Stimulated activated CD8-positive, alpha-beta memory T cell treated with anti-CD3 and anti-CD28 coated beads, Interleukin-4, amount 100 ng/mL, for 48 hours (primary cell): ENCODE data around the gene LTBP3.
"Not testable (repeated sequence)": the region's sequence is repeated elsewhere in the genome, so short reads cannot be mapped to it uniquely, and the experiment has no call there.

Source experiments
- DNase-seq: peaks from one replicate; pipeline ENCODE4 v3.0.0-alpha.2; 2020

Gene LTBP3

DNA sequence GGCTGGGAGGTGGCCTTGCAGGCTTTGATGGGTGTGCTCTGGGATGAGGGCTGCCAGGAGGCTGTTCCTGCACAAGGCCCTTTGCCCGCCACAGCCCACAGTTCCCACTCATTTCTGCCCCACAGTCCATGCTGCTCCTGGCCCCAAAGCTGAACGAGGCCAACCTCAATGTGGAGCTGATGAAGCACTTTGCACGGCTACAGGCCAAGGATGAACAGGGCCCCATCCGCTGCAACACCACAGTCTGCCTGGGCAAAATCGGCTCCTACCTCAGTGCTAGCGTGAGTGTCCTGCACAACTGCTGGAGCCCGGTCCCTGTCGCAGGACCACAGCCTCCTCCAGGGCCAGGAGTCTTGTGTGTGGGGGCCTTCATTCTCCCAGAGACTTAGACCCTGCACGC lies 23.1 kb downstream of the LTBP3 start:
- DNase-seq, result no peak

GRCh38 chr11:65532388-65533064 lies 25.6 kb downstream of the LTBP3 start:
- no peak for DNase-seq

DNA sequence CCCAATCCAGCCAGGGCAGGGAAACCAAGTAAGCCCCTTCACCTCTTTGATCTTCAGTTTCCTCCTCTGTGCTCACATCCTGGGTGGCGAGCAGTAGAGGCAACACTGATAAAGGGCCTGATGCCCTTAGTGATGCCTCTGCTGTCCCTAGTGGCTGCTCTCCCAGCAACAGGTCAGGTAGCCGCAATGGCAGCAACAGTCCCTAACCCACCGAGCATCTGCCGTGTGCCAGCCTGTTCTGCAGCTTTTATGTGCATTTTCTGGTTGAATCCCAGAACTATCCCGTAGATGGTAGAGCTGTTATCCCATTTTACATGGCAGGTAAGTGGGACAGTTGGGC lies 28.0 kb downstream of the LTBP3 start:
- no peak for DNase-seq

GRCh38 chr11:65529475-65530156 lies 28.5 kb downstream of the LTBP3 start:
- DNase-seq, result no peak

- no peak for DNase-seq
Measured at GRCh38 chr11:65528819-65529350, 29.3 kb downstream of the LTBP3 start.

DNA sequence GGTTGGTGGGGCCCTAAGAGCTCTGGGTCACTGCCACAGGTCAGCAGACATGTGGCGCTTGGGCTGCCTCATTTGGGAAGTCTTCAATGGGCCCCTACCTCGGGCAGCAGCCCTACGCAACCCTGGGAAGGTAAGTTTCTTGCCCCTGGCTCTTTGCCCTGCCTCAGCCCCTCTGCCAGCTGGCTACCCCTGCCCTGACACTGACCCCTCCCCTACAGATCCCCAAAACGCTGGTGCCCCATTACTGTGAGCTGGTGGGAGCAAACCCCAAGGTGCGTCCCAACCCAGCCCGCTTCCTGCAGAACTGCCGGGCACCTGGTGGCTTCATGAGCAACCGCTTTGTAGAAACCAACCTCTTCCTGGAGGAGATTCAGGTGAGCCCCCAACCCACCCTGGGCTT lies 31.4 kb downstream of the LTBP3 start:
- DNase-seq, result no peak

- DNase-seq, result no peak
Measured at GRCh38 chr11:65525546-65526480, 32.3 kb downstream of the LTBP3 start.

DNA sequence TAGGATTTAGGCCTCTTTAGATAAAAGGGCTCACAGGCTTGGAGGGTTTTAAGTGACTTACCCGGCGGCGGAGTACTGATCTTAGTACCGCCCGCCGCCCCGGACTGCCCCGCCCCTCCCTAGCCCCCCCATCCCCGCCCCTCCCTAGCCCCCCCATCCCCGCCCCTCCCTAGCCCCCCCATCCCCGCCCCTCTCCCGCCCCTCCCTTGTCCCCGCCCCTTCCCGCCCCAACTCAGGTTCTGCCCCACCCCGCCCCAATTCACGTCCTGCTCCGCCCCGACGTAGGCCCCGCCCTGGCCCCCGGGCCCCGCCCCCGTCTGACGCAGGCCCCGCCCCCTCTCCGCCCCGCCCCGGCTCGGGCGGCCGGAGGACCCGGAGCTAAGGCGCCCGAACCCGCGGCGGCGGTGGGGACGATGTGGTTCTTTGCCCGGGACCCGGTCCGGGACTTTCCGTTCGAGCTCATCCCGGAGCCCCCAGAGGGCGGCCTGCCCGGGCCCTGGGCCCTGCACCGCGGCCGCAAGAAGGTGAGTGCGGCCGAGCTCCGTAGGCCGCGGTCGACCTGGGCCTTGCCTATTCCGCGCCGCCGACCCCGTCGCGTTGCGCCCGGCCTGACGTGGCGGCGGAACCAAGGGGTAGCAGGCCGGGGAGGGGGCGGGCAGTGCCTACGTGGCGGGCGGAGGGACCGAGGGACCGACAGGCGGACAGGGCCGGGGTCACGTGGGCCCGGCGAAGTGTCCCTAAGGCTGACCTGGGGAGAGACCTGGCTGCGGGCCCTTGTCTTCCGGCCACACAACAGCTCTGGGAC lies 33.2 kb downstream of the LTBP3 start, which contains the start of gene SCYL1:
Gene SCYL1 (plus strand): TSS at position 343 of the 805 bp plus-strand sequence. CDS start 71 bp downstream, at position 414.
- peak; percentile 87 for DNase-seq

GRCh38 chr11:65524014-65524740 lies 34.0 kb downstream of the LTBP3 start:
- peak; percentile 36 for DNase-seq

DNA sequence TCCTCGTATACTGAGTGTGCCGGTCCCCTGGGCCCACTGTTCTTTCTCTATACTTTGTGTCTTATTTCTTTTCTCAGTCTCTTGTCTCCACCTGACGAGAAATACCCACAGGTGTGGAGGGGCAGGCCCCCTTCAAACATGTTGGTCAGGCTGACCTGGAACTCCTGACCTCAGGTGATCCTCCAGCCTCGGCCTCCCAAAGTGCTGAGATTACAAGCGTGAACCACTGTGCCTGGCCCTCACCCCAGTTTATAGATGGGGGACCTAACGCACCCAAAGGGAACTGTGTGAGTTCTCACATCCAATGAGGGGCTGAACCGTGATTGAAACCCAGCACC lies 34.6 kb downstream of the LTBP3 start:
- DNase-seq, result not testable (repeated sequence)

- peak; percentile 51 for DNase-seq
Measured at GRCh38 chr11:65522718-65523630, 35.2 kb downstream of the LTBP3 start.

DNA sequence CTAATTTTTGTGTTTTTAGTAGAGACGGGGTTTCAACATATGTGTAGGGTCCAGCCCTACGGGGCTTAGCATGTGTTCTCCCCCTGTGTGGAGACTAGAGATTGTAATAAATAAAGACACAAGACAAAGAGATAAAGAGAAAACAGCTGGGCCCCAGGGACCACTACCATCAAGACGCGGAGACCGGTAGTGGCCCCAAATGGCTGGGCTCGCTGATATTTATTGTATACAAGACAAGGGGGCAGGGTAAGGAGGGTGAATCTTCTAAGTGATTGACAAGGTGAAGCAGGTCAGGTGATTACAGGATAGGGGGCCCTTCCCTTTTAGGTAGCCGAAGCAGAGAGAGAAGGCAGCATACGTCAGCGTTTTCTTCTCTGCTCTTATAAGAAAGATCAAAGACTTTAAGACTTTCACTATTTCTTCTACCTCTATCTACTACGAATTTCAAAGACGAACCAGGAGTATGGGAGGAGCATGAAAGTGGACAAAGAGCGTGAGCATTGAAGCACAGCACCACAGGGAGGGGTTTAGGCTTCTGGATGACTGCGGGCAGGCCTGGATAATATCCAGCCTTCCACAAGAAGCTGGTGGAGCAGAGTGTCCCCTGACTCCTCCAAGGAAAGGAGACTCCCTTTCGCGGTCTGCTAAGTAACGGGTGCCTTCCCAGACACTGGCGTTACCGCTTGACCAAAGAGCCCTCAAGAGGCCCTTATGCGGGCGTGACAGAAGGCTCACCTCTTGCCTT lies 36.2 kb downstream of the LTBP3 start:
- DNase-seq, result not testable (repeated sequence)

GRCh38 chr11:65518941-65519549 lies 39.1 kb downstream of the LTBP3 start:
- DNase-seq, result not testable (repeated sequence)

GRCh38 chr11:65516135-65516968 lies 41.8 kb downstream of the LTBP3 start:
- DNase-seq, result no peak

- not testable (repeated sequence) for DNase-seq
Measured at GRCh38 chr11:65512311-65512710, 45.8 kb downstream of the LTBP3 start.

DNA sequence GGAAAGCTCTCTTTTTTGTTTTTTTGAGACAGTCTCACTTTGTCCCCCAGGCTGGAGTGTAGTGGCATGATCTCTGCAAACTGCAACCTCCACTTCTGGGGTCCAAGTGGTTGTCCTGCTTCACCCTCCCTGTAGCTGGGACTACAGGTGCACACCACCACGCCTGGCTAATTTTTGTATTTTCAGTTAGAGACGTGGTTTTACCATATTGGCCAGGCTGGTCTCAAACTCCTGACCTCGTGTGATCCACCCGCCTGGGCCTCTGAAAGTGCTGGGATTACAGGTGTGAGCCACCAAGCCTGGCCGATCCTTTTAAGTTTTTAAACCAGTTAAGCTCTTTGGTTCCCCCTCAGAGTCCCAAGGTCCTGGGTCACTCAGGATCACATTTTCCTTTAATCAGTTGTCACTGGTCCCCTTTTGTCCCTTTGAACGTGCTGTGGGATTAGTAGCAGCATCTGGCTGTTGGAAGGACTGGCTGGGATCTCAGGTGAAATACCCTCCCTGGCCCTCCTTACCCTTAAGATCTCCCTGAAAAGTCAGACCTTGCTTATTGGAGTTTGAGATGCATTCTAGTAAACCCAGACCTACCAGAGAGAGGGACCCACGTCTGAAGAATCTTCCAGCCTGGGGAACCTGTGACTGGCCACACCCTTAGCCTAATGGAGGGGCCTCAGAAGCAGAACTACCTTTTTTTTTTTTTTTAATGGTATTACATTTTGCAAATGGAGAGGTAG lies 51.2 kb downstream of the LTBP3 start:
- DNase-seq, result peak; percentile 70

GRCh38 chr11:65506290-65506771 lies 51.8 kb downstream of the LTBP3 start:
- DNase-seq, result no peak
